Superior temporal gyrus (tissue), 1 donor: ENCODE measurements around the gene POP7.
"Not testable (repeated sequence)": the region's sequence is repeated elsewhere in the genome, so short reads cannot be mapped to it uniquely, and the experiment has no call there.

ENCODE experiments used
- DNase-seq: peaks from one replicate; pipeline ENCODE4 v3.0.0-alpha.2; 2016; ENCODE audit errors: extremely low spot score

The POP7 gene

GRCh38 chr7:100705753-100706671, at the start of gene POP7:
POP7 (plus strand) TSS chr7:100706121; CDS start chr7:100706831, 710 bp downstream.
- peak; percentile 97 for DNase-seq

- DNase-seq = not testable (repeated sequence)
Measured at GRCh38 chr7:100662194-100662776, 43.6 kb upstream of the POP7 start.

- no peak for DNase-seq
Measured at GRCh38 chr7:100665168-100665726, 40.7 kb upstream of the POP7 start.

GRCh38 chr7:100667331-100668068, 38.4 kb upstream of the POP7 start:
- no peak for DNase-seq

- no peak for DNase-seq
Measured at GRCh38 chr7:100668069-100668449, 37.9 kb upstream of the POP7 start.

- not testable (repeated sequence) for DNase-seq
Measured at GRCh38 chr7:100669106-100669505, 36.8 kb upstream of the POP7 start.

GRCh38 chr7:100670074-100670473, 35.8 kb upstream of the POP7 start:
- no peak for DNase-seq

- no peak for DNase-seq
Measured at GRCh38 chr7:100671353-100672327, 34.3 kb upstream of the POP7 start.

GRCh38 chr7:100673302-100673941, 32.5 kb upstream of the POP7 start, which contains the start of gene GNB2:
GNB2 (plus strand) TSS chr7:100673740; CDS start chr7:100676266, 2,526 bp downstream.
- peak; percentile 98 for DNase-seq

- no peak for DNase-seq
Measured at GRCh38 chr7:100673942-100674410, 31.9 kb upstream of the POP7 start.

- DNase-seq = no peak
Measured at GRCh38 chr7:100674411-100675104, 31.4 kb upstream of the POP7 start.

- DNase-seq = no peak
Measured at GRCh38 chr7:100675105-100675451, 30.8 kb upstream of the POP7 start.

- peak; percentile 67 for DNase-seq
Measured at GRCh38 chr7:100675581-100676350, 30.2 kb upstream of the POP7 start.

- DNase-seq = no peak
Measured at GRCh38 chr7:100676501-100677306, 29.2 kb upstream of the POP7 start.

GRCh38 chr7:100677308-100678267, 28.3 kb upstream of the POP7 start:
- no peak for DNase-seq

GRCh38 chr7:100678291-100678984, 27.5 kb upstream of the POP7 start:
- no peak for DNase-seq
